ENCODE measurements around the gene LRRC8C.

DNA sequence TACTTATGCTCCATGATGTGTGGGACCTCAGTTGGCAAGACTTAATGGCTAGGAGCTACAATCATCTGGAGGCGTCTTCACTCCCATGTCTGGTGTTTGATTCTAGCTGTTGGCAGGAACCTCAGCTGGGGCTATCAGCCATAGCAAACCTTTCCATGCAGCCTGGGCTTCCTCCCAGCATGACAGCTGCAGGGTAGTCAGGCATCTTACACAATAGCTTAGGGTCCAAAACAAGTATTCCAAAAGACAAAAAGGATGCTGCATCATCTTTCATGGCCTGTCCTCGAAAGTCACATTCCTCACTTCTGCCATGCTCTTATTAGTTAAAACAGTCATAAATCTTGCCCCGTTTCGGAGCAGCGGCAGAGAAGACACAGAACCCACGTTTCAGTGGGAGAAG lies 90.9 kb downstream of the LRRC8C start:
- no peak for TF ChIP-seq ESRRA (IDR thresholded peaks at IDR 0.05; ENCODE audit: low read length)
- no peak for TF ChIP-seq MXI1 (IDR thresholded peaks at IDR 0.05; ENCODE audit: low read depth, low read length)
- TF ChIP-seq JUNB (IDR thresholded peaks at IDR 0.05): no peak
